OCI-M2 (cell line): ENCODE data around the gene SMIM23.

Experiments
- DNase-seq: peaks from one replicate; lab custom pipeline; 2025; ENCODE audit not compliant: unreplicated experiment; lab: John Stamatoyannopoulos, UW

SMIM23 gene

GRCh38 chr5:171785517-171785916, at the start of gene SMIM23:
TSS of gene SMIM23 (plus strand) at chr5:171785817. CDS start at chr5:171785872, 55 bp downstream.
- DNase-seq, result no peak

- DNase-seq, result no peak
These were observed 48.4 kb upstream of the SMIM23 start for GRCh38 chr5:171736976-171737891.

DNA sequence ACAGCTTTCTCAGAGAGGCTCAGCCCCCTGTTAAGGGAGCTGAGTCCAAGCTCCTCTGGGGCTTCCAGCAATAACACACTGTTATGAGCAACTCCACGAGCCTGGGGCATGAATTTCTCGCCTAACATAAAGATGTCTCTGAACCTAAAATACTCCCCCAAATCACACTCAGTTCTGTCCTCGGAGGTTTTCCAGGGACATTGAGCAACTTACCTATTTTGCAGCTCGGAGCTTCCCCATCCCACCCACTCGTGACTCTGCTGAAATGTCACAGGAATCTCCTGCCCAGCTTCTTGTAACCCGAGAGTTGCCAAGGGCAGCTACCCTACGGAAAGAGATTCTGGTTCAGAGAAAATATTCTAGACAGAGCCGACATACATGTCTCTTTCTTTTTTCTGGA, 47.1 kb upstream of the SMIM23 start:
- no peak for DNase-seq

DNA sequence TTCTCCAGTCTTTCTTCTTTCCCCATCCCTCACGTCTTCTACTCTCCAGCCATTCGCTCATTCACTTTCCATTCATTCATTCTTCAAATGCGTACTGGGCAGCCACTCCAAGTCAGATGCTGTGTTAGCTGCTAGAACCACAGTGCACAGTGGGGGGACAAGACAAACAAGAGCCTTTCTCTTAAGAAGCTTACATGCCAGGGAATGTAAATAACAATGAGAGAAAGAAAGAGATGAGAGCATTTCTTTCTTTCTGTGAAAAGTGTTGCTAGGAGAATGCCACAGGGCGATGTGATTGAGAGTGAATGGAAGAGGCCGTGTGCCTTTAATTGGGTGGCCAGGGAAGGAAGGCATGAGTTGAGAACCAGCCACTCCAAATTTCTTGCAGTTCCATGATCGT, 46.3 kb upstream of the SMIM23 start:
- no peak for DNase-seq

GRCh38 chr5:171743436-171744076, 42.1 kb upstream of the SMIM23 start:
- DNase-seq, result no peak

DNA sequence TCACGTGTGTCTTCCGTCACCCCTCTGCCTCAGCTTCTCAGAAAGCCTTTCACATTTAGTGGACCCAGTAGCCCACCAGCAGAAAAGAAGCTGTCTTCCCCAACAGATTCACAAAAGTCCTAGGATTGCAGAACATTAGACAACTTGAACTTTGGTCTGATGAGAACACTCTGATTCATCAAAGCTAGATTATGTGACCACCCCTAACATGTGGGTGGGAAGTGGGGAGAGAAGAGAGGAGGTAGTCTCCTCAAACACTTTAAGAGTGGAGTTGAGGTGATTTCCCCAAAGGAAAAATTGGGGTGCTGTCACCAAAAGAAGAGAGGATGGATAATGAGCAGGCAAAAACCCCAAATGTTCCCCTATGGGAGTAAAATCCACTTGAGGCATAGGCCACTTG, 41.4 kb upstream of the SMIM23 start:
- DNase-seq, result no peak

DNA sequence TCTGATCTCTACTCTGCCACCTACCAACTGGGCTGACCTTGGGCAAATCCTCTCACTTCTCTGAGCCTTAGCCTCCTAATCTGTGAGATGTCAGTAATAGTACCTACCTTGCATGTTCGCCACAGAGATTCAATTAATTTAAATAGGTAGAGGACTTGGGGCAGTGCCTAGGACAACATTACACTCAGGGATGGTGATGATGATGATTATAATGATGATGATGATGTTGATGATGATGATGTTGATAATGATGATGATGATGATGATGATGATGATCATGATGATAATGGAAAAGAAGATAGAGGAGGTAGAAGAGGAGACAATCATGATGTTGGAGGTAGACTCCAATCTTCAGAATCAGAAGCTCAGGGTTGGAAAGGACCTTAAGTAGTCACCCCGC, 40.7 kb upstream of the SMIM23 start:
- DNase-seq, result no peak

GRCh38 chr5:171745602-171746001, 40.0 kb upstream of the SMIM23 start:
- no peak for DNase-seq

- no peak for DNase-seq
These were observed 38.4 kb upstream of the SMIM23 start for GRCh38 chr5:171747061-171747859.

DNA sequence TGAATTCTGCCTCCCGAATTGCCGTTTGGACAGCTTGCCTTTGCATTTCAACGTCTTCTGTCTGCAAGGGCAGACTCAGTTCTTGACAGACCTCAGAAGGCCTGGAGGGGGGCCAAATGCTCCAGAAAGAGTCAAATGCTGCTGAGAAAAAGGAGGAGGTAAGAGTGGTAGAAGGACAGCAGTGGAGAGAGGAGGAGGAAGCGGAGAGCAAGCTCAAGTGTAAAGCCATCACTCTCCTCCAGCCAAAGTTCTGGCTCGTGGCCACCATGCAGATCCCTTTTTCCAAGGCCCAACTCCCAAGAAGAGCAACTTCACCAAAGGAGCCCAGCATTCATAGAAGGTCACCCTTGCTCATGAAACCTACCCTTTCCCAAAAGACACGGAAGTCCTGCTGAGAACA, 36.9 kb upstream of the SMIM23 start:
- no peak for DNase-seq

DNA sequence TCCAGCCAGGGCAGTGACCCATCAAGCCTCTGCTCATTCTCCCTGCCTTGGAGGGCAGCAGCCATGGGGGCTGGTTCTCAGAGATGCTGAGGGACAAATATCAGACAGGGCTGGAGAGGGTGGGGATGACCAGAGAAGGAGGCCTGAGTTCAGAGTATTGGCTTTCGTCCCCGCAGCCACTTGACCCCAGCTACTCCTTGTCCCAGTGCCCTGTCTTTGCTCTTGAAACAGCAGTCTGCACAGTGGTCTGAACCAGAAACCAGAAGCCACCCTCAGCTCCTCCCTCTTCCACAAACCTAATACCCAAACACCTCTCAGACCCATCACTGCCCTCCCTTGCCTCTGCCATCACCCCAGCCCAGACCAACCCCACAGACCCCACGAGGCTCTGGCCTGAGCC, 36.3 kb upstream of the SMIM23 start:
- no peak for DNase-seq

DNA sequence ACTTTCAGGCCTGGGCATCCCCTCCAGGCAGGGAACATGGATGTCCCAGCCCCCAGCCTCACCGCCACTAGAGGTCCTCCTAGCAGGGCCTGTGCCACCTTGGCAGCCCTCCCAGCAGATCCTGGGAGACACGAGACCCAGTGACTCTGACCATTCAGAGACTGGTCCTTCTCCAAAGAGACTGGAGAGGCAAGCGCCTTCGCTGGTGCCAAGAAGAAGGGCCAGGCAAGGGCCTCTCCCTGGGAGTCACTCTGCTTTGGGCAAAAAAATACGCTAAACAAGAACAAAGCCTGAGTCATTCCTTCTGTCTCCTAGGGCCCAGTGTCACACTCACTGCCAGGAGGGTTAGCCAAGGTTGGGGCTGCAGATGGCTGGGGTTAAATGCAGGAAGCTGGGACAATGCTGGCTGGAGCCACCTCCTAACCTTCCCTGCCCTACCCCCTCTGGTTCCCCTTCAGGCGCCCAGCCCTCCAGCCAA, 35.3 kb upstream of the SMIM23 start:
- no peak for DNase-seq

DNA sequence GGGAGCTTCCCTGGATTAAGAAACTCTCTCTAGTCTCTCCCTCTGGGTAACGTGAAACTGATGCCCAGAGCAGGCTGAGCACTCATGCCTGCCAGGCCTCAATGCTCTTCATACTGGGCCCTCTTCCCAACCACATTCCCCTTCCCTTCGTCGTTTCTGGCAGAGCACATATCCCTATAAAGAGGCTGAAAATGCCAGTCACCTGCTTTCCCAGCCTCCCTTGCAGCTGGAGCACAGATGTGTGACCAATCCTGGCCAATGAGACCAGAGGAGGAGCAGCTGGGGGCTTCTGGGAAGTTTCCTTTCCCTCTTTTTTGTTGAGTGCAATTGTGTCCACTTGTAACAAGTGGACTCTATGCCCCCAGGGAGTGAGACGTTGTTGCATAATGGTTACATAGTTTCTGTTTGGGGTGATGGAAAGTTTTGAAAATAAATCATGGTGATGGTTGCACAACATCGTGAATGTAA, 30.2 kb upstream of the SMIM23 start:
- DNase-seq, result no peak

DNA sequence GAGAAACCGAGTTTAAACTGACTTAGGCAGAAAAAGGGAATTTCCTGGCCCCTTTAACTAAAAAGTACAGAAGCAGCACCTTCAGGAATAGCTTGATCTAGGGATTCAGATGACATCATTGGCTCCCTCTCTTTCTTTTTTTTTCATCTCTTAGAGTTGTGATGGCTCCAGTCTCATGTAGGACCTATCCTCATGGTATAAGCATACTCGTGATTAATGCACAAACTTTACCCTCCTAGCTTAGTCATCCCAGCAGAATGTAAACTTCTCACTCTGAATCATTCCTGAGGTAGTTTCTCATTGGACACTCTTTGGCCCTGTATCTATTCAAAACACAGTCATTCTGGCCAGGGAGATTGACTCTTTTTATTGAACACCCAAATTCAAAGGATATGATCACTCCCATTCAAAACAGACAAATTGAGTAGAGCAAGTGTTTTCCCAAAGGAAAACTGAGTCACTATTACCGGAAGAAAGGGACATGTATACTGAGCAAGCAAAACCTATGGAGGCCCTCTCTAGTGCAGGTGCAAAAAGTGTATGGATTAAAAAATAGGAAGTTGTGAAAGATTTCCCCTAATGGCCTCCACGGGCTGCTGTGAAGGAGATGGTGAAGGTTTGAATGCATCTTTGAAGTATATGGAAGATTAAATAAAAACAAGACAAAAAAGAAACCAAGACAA, 27.6 kb upstream of the SMIM23 start:
- DNase-seq, result no peak

GRCh38 chr5:171759777-171760176, 25.8 kb upstream of the SMIM23 start:
- no peak for DNase-seq

DNA sequence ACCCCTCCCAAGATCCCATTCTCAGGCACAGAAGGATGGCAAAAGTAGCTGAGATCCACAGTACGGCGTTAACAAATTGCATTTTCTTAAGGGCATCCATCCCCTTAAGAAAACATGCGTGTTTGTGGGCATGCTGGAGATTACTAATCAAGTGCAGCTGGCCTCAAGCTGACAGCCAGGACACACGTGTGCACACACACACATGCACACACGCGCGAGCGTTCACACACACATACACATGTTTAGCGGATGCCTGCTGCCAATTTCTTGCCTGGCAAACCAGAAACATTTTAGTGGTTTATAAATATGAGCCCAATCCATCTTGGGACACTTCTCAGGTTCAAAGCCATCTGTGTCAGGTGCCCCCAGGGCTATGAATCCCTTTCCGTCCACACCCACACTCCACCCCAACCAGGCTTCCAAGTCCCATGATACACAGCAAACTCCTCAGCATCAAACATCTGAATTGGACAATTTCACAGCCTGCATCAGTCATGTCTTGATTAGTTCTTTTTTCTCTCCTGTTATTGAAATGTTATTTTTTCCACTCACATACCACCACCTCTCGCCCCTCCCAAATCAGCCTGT, 23.5 kb upstream of the SMIM23 start:
- DNase-seq, result no peak

- DNase-seq, result no peak
These were observed 22.7 kb upstream of the SMIM23 start for GRCh38 chr5:171762903-171763302.

- DNase-seq, result no peak
These were observed 21.4 kb upstream of the SMIM23 start for GRCh38 chr5:171764265-171764664.

- DNase-seq, result no peak
These were observed 18.7 kb upstream of the SMIM23 start for GRCh38 chr5:171766875-171767274.

GRCh38 chr5:171770153-171770552, 15.5 kb upstream of the SMIM23 start:
- DNase-seq, result no peak
